H1 (cell line): Measurements from ENCODE around the gene SNTG2. TPM values are rescaled to one million over a fixed set of nuclear protein-coding genes. Genes with fewer than 3 reads are reported as not detected.

ENCODE experiments used
- CTCF ChIA-PET: fragments of 300-600 bp; sonication (Branson Sonifier 250); formaldehyde crosslinking; loops from one replicate; lab custom pipeline; 2021; ENCODE audit not compliant: partially characterized antibody; lab: Charles Lee
- POLR2A ChIA-PET: fragments of 300-600 bp; sonication (Branson Sonifier 250); formaldehyde crosslinking; loops from one replicate; lab custom pipeline; 2021; ENCODE audit warnings: inconsistent platforms; ENCODE audit not compliant: partially characterized antibody; lab: Charles Lee
- DNase-seq, 2 experiments: peaks; one replicate each; pipeline versions ENCODE4 v3.0.0 to v3.0.0-alpha.2; 2010 to 2022; ENCODE audit warnings: low spot score in 2 of 2, low read depth in 1 of 2, mixed read lengths in 1 of 2
- FAIRE-seq: peaks from 2 replicates; lab custom pipeline; 2011; peaks lifted over from hg19 to GRCh38; lab: Jason Lieb, UNC
- H2AFZ ChIP-seq: 2 replicates; pipeline ENCODE4 v1.8.1; 2012; ENCODE audit warnings: low read length, inconsistent platforms
- H2AK5ac ChIP-seq: 2 replicates; pipeline ENCODE4 v1.6.1; 2013; ENCODE audit warnings: low read depth, low read length
- H2BK120ac ChIP-seq: replicated peaks from 2 replicates; pipeline ENCODE3; 2013; ENCODE audit warnings: low read depth, low read length, inconsistent platforms
- H2BK12ac ChIP-seq: 2 replicates; pipeline ENCODE4 v1.6.1; 2013; ENCODE audit warnings: low read depth, low read length
- H2BK15ac ChIP-seq: 2 replicates; pipeline ENCODE4 v1.6.1; 2013; ENCODE audit warnings: low read length
- H2BK20ac ChIP-seq: 2 replicates; pipeline ENCODE4 v1.6.1; 2013; ENCODE audit warnings: low read length
- H2BK5ac ChIP-seq: 2 replicates; pipeline ENCODE4 v1.6.1; 2013; ENCODE audit warnings: low read depth, low read length
- H3K14ac ChIP-seq: 2 replicates; pipeline ENCODE4 v1.6.1; 2013; ENCODE audit warnings: inconsistent platforms; ENCODE audit not compliant: insufficient read length
- H3K18ac ChIP-seq: 2 replicates; pipeline ENCODE4 v1.6.1; 2013; ENCODE audit warnings: low read length; ENCODE audit errors: extremely low read depth
- H3K23ac ChIP-seq: 2 replicates; pipeline ENCODE4 v1.6.1; 2013; ENCODE audit warnings: inconsistent platforms; ENCODE audit not compliant: insufficient read length
- H3K23me2 ChIP-seq: 2 replicates; pipeline ENCODE4 v1.6.1; 2013; ENCODE audit warnings: low read depth, low read length
- H3K27ac ChIP-seq: 2 replicates; pipeline ENCODE4 v1.6.1; 2011; ENCODE audit warnings: low read depth, low read length, inconsistent platforms
- H3K27me3 ChIP-seq, 4 experiments: replicated peaks in 1 of 4; 1 replicate in 1 of 4; 2 replicates in 3 of 4; pipeline versions ENCODE4 v1.6.1 to v1.8.1; 2011 to 2013; ENCODE audit warnings: low read length in 3 of 4, mild to moderate bottlenecking in 3 of 4, inconsistent platforms in 2 of 4, mixed read lengths in 2 of 4, moderate library complexity in 1 of 4; ENCODE audit not compliant: control insufficient read depth in 3 of 4, insufficient read depth in 3 of 4; ENCODE audit errors: extremely low read depth in 1 of 4
- H3K36me3 ChIP-seq, 4 experiments: 2 replicates each; pipeline versions ENCODE4 v1.6.1 to v1.8.1; 2011 to 2013; ENCODE audit warnings: mild to moderate bottlenecking in 4 of 4, low read length in 3 of 4, moderate library complexity in 2 of 4, control low read depth in 1 of 4, inconsistent platforms in 1 of 4; ENCODE audit not compliant: insufficient read depth in 4 of 4, control insufficient read depth in 2 of 4
- H3K4ac ChIP-seq: replicated peaks from 2 replicates; pipeline ENCODE3; 2013; ENCODE audit warnings: low read length, low read depth, mixed read lengths, inconsistent platforms; ENCODE audit not compliant: insufficient read length
- H3K4me1 ChIP-seq, 4 experiments: replicated peaks in 1 of 4; 1 replicate in 1 of 4; 2 replicates in 3 of 4; pipeline versions ENCODE4 v1.6.1 to v1.8.1; 2011 to 2013; ENCODE audit warnings: low read length in 3 of 4, inconsistent platforms in 2 of 4, mixed read lengths in 1 of 4; ENCODE audit not compliant: insufficient read depth in 4 of 4, control insufficient read depth in 3 of 4
- H3K4me2 ChIP-seq, 2 experiments: 2 replicates each; pipeline versions ENCODE4 v1.6.1 to v1.8.1; 2011 to 2013; ENCODE audit warnings: low read depth in 2 of 2, low read length in 2 of 2, control low read depth in 1 of 2, inconsistent platforms in 1 of 2, mild to moderate bottlenecking in 1 of 2; ENCODE audit not compliant: insufficient read depth in 1 of 2
- H3K4me3 ChIP-seq, 4 experiments: fragments of 200-600, 300-600 bp in 1 of 4; sonication (generic), shearing (Covaris generic), sonication (Bioruptor Twin) in 1 of 4; 2 replicates each; pipeline versions ENCODE4 v1.5.1 to v1.8.1; 2011 to 2016; ENCODE audit warnings: low read length in 4 of 4, low read depth in 3 of 4, control low read depth in 2 of 4, inconsistent platforms in 2 of 4, mild to moderate bottlenecking in 2 of 4, mixed read lengths in 1 of 4, moderate library complexity in 1 of 4; ENCODE audit not compliant: insufficient read depth in 2 of 4; ENCODE audit errors: extremely low read depth in 1 of 4
- H3K56ac ChIP-seq: replicated peaks from 2 replicates; pipeline ENCODE3; 2013; ENCODE audit warnings: low read depth, mild to moderate bottlenecking, mixed read lengths, low read length, inconsistent platforms; ENCODE audit not compliant: insufficient read length
- H3K79me1 ChIP-seq: 2 replicates; pipeline ENCODE4 v1.6.1; 2013; ENCODE audit warnings: low read depth, low read length, control low read depth
- H3K79me2 ChIP-seq, 2 experiments: 2 replicates each; pipeline versions ENCODE4 v1.6.1 to v1.8.1; 2012 to 2013; ENCODE audit warnings: low read length in 2 of 2, mild to moderate bottlenecking in 2 of 2, inconsistent platforms in 1 of 2; ENCODE audit not compliant: insufficient read depth in 2 of 2, control insufficient read depth in 1 of 2
- H3K9ac ChIP-seq, 4 experiments: replicated peaks in 1 of 4; 1 replicate in 1 of 4; 2 replicates in 3 of 4; pipeline versions ENCODE4 v1.6.1 to v1.8.1; 2011 to 2013; ENCODE audit warnings: low read depth in 3 of 4, low read length in 3 of 4, control low read depth in 2 of 4, mild to moderate bottlenecking in 2 of 4, moderate library complexity in 2 of 4, inconsistent platforms in 1 of 4; ENCODE audit errors: extremely low read depth in 1 of 4
- H3K9me3 ChIP-seq, 2 experiments: 2 replicates each; pipeline versions ENCODE4 v1.6.1 to v1.8.1; 2012 to 2013; ENCODE audit warnings: mild to moderate bottlenecking in 2 of 2, moderate library complexity in 2 of 2, control low read depth in 1 of 2, inconsistent platforms in 1 of 2, low read depth in 1 of 2, low read length in 1 of 2, mixed read lengths in 1 of 2; ENCODE audit not compliant: insufficient read depth in 2 of 2
- H4K20me1 ChIP-seq, 2 experiments: replicated peaks in 1 of 2; 2 replicates each; pipeline versions ENCODE3 to v1.8.1; 2011 to 2013; ENCODE audit warnings: inconsistent platforms in 2 of 2, low read length in 2 of 2, mild to moderate bottlenecking in 1 of 2; ENCODE audit not compliant: insufficient read depth in 2 of 2, control insufficient read depth in 1 of 2
- H4K5ac ChIP-seq: 2 replicates; pipeline ENCODE4 v1.6.1; 2013; ENCODE audit warnings: low read length, low read depth, mixed read lengths, inconsistent platforms; ENCODE audit not compliant: insufficient read length
- H4K8ac ChIP-seq: 2 replicates; pipeline ENCODE4 v1.8.0; 2013; ENCODE audit warnings: mild to moderate bottlenecking, moderate library complexity, low read length, inconsistent platforms; ENCODE audit not compliant: insufficient read depth; ENCODE audit errors: extremely low read depth
- H4K91ac ChIP-seq: replicated peaks from 2 replicates; pipeline ENCODE3; 2013; ENCODE audit warnings: low read length, mixed read lengths, inconsistent platforms; ENCODE audit not compliant: insufficient read length
- BCL11A ChIP-seq, 2 experiments: IDR thresholded peaks; one replicate each; pipeline ENCODE4 v1.6.1; 2011; ENCODE audit warnings: low read depth in 2 of 2, low read length in 2 of 2, mild to moderate bottlenecking in 2 of 2
- CHD1 ChIP-seq: IDR thresholded peaks from 2 replicates; pipeline ENCODE4 v1.6.1; 2012; ENCODE audit warnings: low read depth, low read length, improper control_type of control experiment
- EP300 ChIP-seq, 2 experiments: IDR thresholded peaks; 1 replicate in 1 of 2; 2 replicates in 1 of 2; pipeline ENCODE4 v1.6.1; 2011 to 2012; ENCODE audit warnings: low read depth in 2 of 2, low read length in 2 of 2, mild to moderate bottlenecking in 2 of 2, borderline replicate concordance in 1 of 2, inconsistent platforms in 1 of 2, moderate library complexity in 1 of 2
- MAFK ChIP-seq: IDR thresholded peaks from 2 replicates; pipeline ENCODE4 v1.6.1; 2012; ENCODE audit warnings: low read depth, mild to moderate bottlenecking, improper control_type of control experiment, low read length
- POU5F1 ChIP-seq: IDR thresholded peaks from 2 replicates; pipeline ENCODE4 v1.6.1; 2011; ENCODE audit warnings: low read depth, mild to moderate bottlenecking, low read length, moderate library complexity
- RAD21 ChIP-seq, 2 experiments: IDR thresholded peaks in 1 of 2; conservative IDR thresholded peaks in 1 of 2; 2 replicates each; pipeline ENCODE4 v1.6.1; 2011; ENCODE audit warnings: low read depth in 2 of 2, low read length in 2 of 2, improper control_type of control experiment in 1 of 2, inconsistent platforms in 1 of 2, mild to moderate bottlenecking in 1 of 2, moderate library complexity in 1 of 2
- SAP30 ChIP-seq: fragments of 300-600 bp; sonication (generic); IDR thresholded peaks from 2 replicates; pipeline ENCODE4 v1.7.1; 2012; ENCODE audit warnings: low read length, moderate library complexity, mild to moderate bottlenecking, inconsistent platforms; ENCODE audit not compliant: insufficient read depth, insufficient replicate concordance
- SIX5 ChIP-seq: IDR thresholded peaks from 2 replicates; pipeline ENCODE4 v1.6.1; 2011; ENCODE audit warnings: mild to moderate bottlenecking, low read depth, low read length
- SRF ChIP-seq: IDR thresholded peaks from 2 replicates; pipeline ENCODE4 v1.6.1; 2011; ENCODE audit warnings: mild to moderate bottlenecking, low read depth, low read length, moderate library complexity
- TEAD4 ChIP-seq: IDR thresholded peaks from 2 replicates; pipeline ENCODE4 v1.6.1; 2012; ENCODE audit warnings: low read depth, low read length, inconsistent platforms, mixed read lengths
- YY1 ChIP-seq: IDR thresholded peaks from 2 replicates; pipeline ENCODE4 v1.6.1; 2011; ENCODE audit warnings: low read depth, mild to moderate bottlenecking, low read length
- WGBS, 2 experiments: shearing (Covaris generic) in 1 of 2; methylation state at CpG; one replicate each; pipeline versions ENCODE4 v1.1.6 to v1.1.7; 2013 to 2015; ENCODE audit warnings: low lambda C conversion rate in 2 of 2, mixed read lengths in 2 of 2, inconsistent platforms in 1 of 2, low coverage in 1 of 2, missing lambda C conversion rate in 1 of 2; ENCODE audit not compliant: insufficient replicate concordance in 2 of 2, insufficient coverage in 1 of 2, insufficient read length in 1 of 2; ENCODE audit errors: extremely low coverage in 1 of 2, missing lambda C conversion rate in 1 of 2; 5-methylcytosine and 5-hydroxymethylcytosine counted together
- polyA plus RNA-seq, 7 experiments: library from polyadenylated mRNA; depleted of rRNA in 3 of 7; stranded (reverse) in 5 of 7; unstranded in 2 of 7; fragments of >200 nt in 5 of 7; fragments of 200-250 nt in 2 of 7; gene quantifications; 1 replicate in 5 of 7; 2 replicates in 1 of 7; 4 replicates in 1 of 7; pipeline versions ENCODE4 v1.2.1 to v1.2.3, GENCODE V29; 2011 to 2013; ENCODE audit warnings: missing spikeins in 2 of 7, mixed read lengths in 2 of 7
- total RNA-seq: library from RNA; stranded (reverse); fragmentation: NEBNext Ultra II Directional; extraction: Animal tissue kit (Norgen Biotek cat#: 25700); gene quantifications from 2 replicates; pipeline ENCODE4 v1.2.1, GENCODE V29; 2021

SNTG2 gene
- total and polyA plus RNA-seq, 2 of the 8 experiments (the other 6 are each of a cell fraction or from before 2014, with no cell fraction given) = 6.6 to 18.1 TPM

DNA sequence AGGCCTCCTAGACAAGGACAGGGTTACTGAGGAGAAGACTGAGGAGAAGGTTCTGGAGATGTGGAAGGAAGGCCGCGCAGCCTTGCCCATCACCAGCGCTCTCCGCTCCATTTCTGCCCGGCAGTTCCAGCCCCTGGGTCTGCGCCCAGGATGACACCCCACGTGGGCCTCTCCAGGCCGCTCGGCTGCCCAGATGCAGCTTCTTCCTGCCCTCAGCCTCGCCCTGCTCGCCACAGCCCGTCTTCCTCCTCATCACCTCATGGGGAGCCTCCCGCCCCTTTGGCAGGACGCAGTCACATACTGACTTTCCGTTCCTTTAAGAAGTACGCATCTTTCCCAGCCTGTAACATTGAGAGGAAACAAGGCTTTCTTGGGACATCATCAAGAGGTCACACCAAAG lies 37.1 kb downstream of the SNTG2 start:
- Histone ChIP-seq H3K23me2 (no peaks in the 10 kb centered on the region), H2BK120ac (no peak overlapping the region), H2AK5ac (no peak overlapping the region), H2BK20ac (no peak overlapping the region), H3K4me2 (no peak overlapping the region), H4K5ac (no peak overlapping the region), H3K56ac (no peak overlapping the region), H4K20me1 (peaks cover 14% of the 10 kb centered on the region in 2 experiments), H3K4ac (no peak overlapping the region), H3K27ac (no peak overlapping the region), H3K23ac (no peak overlapping the region), H4K91ac (no peak overlapping the region), H3K4me3 (no peak overlapping the region), H2AFZ (no peak overlapping the region), H3K14ac (no peak overlapping the region), H3K79me2 (peaks cover 0 to 66% of the 10 kb centered on the region in 2 experiments; a peak in 2 of 4 replicates), H3K18ac (no peak overlapping the region), H2BK15ac (no peak overlapping the region), H2BK5ac (no peak overlapping the region), H3K9me3 (no peaks in the 10 kb centered on the region), H3K9ac (no peak overlapping the region), H4K8ac (no peak overlapping the region), H3K79me1 (peaks cover 3% of the 10 kb centered on the region; the same call in 1 of the 2 replicates), H2BK12ac (no peak overlapping the region), H3K4me1 (peaks cover 3 to 5% (median 4%) of the 10 kb centered on the region in 4 experiments; a peak in 6 of 7 replicates), H3K27me3 (no peaks in the 10 kb centered on the region), H3K36me3 (no peaks in the 10 kb centered on the region; a peak in 2 of 8 replicates)
- no peak for TF ChIP-seq RAD21 (IDR thresholded peaks at IDR 0.05 in 1 of 2, conservative IDR thresholded peaks at IDR 0.05 in 1 of 2; ENCODE audit: low read depth in 2 of 2, low read length in 2 of 2)
- TF ChIP-seq SRF = no peak
- TF ChIP-seq BCL11A (IDR thresholded peaks at IDR 0.05; ENCODE audit: low read depth in 2 of 2, low read length in 2 of 2) = no peak
- TF ChIP-seq TEAD4 = no peak
- no peak for TF ChIP-seq POU5F1
- no peak for TF ChIP-seq YY1
- TF ChIP-seq EP300 (IDR thresholded peaks at IDR 0.05; ENCODE audit: borderline replicate concordance in 1 of 2, low read depth in 2 of 2, low read length in 2 of 2) = no peak
- no peak for TF ChIP-seq SAP30
- no peak for TF ChIP-seq MAFK
- TF ChIP-seq SIX5 = no peak
- no peak for TF ChIP-seq CHD1
- no peak for DNase-seq
- ChIA-PET POLR2A (no interaction called here), CTCF (interaction anchor here (0.8 kb wide), 1 partner anchor 140 kb away, joined by 3 read pairs; no protein-coding TSS in a partner anchor)
- WGBS, 2 experiments = 82% methylated on average over 16 of the region's 16 CpGs; no CpG with 5 or more reads in 1 of the 2 experiments
- no peak for FAIRE-seq
